KOPT-K1 (cell line): ENCODE data around the gene VPS41.

Source experiments
- H3K27ac ChIP-seq: fragments of 200-600 bp; sonication (generic); 2 replicates; pipeline ENCODE4 v1.5.1; 2016; ENCODE audit warnings: antibody characterized with exemption, mild to moderate bottlenecking, low read depth, low read length; ENCODE audit not compliant: poor library complexity, severe bottlenecking
- H3K36me3 ChIP-seq: fragments of 200-600 bp; sonication (generic); 2 replicates; pipeline ENCODE4 v1.5.1; 2017; ENCODE audit warnings: antibody characterized with exemption, mild to moderate bottlenecking, low read length, moderate library complexity; ENCODE audit not compliant: insufficient read depth
- H3K9me3 ChIP-seq: fragments of 200-600 bp; sonication (generic); 2 replicates; pipeline ENCODE4 v1.5.1; 2017; ENCODE audit warnings: antibody characterized with exemption, low read length, mild to moderate bottlenecking; ENCODE audit not compliant: insufficient read depth, poor library complexity, severe bottlenecking

The VPS41 gene

DNA sequence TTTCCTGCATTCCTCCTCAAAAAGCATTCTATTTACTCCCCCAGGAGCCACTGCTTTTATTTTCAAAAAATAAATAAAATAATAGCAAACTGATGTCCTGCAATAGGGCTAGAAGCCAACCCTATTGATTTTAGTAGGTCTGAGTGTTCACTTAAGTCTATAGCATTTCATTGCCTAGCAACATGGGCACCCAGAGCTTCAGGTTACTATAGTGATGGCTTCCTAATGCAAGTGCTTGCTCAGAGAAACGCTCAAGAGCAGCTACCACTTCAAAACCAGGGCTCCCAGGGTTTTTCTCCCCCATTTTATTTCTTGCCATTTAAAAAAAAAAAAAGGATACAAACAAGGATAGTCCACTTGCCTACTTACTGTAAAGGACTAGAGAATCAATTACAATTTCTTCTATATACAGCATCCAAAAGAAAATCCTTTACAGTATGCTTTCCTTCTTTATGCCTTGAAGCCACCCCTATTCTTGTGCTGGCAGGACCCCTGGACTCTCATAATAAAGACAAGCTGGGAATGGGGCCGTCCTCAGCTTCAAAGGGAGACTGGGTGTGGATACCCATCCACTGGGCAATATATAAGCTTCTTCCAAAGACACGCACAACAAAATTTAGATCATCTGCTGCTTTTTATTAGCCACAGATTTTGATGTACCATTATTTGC, 133.3 kb downstream of the VPS41 start:
- Histone ChIP-seq H3K36me3 (peaks cover 13% of the 10 kb centered on the region), H3K9me3 (no peaks in the 10 kb centered on the region), H3K27ac (no peak overlapping the region)

DNA sequence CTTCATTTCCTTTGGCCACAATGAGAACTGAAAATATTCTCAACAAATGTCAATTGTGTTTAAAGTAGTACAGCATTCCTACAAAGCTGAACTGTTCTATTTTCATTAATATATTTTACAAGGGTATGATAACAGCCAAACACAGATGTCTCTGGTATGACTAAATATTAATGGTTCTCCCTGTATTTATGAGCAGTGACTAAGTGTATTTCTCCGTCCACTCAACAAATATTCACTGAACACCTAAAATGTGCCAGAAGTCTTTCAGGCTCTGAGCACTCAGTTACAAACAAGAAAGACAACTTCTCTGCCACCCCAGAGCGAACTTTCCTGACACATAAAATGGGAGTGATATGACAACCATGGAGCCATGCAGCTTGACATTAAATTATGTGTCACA, 135.6 kb downstream of the VPS41 start:
- H3K36me3 ChIP-seq = peaks cover 17% of the 10 kb centered on the region
- no peaks in the 10 kb centered on the region for H3K9me3 ChIP-seq
- H3K27ac ChIP-seq = no peak overlapping the region

DNA sequence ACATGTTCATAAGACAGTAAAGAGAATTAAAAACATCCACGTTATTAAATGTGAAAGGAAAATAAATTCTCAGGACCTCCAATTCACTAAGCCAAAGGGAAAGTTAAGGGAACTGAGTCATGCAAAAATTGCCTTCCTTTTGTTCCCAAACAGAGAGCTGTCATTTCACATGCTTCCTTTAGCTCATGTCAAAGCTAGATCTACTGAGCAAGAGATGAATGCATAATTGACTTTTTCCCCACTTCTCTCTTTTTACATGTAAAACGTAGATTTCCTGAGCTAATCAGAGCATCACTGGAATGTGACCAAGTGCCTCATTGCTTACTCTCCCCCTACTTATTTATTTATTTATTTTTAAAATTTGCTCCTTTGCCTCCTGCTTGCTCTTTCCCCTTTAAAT, 148.8 kb downstream of the VPS41 start:
- Histone ChIP-seq H3K27ac (no peak overlapping the region), H3K9me3 (no peaks in the 10 kb centered on the region), H3K36me3 (peaks cover 14% of the 10 kb centered on the region)

DNA sequence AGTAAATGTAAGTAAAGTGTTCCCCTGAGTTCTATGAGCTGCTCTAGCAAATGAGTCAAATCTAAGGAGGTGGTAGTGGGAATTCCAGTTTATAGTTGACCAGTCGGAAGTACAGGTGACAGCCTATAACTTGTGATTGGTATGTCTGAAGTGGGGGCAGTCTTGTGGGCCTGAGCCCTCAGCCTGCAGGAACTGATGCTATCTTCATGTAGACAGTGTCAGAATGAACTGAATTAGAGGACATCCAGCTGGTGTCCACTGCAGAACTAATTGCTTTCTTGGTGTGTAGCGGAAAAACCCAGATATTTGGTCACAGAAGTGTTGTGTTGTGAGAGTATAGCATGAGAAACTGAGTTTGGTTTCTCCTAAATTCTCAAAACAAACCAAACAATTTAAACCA, 150.0 kb downstream of the VPS41 start:
- Histone ChIP-seq H3K9me3 (no peaks in the 10 kb centered on the region), H3K36me3 (peaks cover 21% of the 10 kb centered on the region), H3K27ac (no peak overlapping the region)

DNA sequence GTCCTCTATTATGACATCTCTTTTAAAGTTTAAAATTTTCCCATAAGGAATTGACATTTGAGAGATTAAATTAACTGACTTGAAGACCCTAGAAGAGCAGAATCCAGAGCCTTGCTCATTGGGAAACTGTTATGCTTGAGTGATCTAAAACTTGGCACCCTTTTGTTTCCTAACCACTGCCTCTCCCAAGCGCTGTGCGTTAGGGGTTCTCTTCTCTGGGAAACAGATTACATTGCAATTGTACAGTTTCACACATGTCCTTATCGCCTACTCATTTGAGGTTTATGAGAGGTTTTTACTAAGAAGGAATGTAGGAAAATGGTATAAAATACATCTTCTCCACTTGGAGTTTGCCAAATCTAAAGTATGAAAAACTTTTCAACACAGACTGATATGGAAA, 151.1 kb downstream of the VPS41 start:
- H3K36me3 ChIP-seq = peaks cover 32% of the 10 kb centered on the region
- H3K27ac ChIP-seq = no peak overlapping the region
- no peaks in the 10 kb centered on the region for H3K9me3 ChIP-seq

DNA sequence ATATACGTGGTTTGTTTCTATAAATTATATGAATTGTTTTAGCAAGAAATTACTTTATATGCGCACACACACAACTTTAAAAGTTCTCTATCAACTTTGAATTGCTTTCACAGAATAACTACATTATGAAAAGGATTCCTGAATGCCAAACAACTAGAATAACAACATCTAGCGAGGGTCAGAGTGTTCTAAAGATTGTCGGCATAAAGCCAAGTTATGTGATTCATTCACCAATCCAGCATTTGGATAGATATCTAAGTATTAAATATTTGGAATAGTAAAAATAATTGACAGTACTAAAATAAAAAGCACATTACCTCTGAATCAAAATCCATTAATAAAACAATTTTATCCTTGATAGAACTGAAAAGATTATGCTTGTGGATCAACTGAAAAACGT, 152.5 kb downstream of the VPS41 start:
- H3K27ac ChIP-seq = no peak overlapping the region
- H3K36me3 ChIP-seq = peaks cover 41% of the 10 kb centered on the region
- no peaks in the 10 kb centered on the region for H3K9me3 ChIP-seq

DNA sequence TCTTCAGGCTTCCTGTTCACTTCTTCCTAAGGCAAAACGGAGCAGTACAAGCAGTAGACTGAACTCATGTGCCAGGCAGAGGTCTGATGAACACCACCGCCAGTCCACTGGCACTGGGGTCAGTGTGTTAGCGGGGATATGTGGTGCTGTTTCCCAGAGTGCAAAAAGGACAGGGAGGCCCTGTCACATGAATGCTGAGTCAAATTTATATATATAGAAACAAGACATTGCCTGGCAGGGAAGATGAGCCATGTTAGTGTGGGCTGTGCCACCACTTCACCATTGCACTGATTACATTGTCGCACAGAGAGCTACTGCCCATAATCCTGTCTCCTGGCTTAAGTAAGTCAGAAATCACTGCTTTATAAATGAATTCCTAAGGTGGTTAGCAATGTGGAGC, 155.6 kb downstream of the VPS41 start:
- Histone ChIP-seq H3K9me3 (no peaks in the 10 kb centered on the region), H3K27ac (no peak overlapping the region), H3K36me3 (peaks cover 49% of the 10 kb centered on the region)

DNA sequence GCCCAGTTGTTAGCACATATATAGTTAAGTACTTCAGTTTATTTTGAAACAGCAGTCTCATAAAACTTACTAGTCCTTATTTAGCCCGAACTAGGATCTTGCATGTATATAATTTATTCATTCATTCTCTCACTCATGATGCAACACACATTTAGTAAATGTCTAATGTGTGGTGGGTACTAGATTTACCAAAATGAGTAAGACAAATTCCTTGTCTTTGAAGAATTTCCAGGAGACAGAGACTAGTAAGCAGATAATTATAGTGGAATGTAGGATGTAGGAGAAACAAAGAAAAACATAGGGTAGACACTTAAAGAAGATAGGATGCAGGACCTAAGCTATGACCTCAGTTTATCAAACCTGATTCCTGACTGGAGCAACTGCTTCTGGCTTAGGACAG, 157.6 kb downstream of the VPS41 start:
- no peaks in the 10 kb centered on the region for H3K9me3 ChIP-seq
- H3K36me3 ChIP-seq = peaks cover 44% of the 10 kb centered on the region
- no peak overlapping the region for H3K27ac ChIP-seq

DNA sequence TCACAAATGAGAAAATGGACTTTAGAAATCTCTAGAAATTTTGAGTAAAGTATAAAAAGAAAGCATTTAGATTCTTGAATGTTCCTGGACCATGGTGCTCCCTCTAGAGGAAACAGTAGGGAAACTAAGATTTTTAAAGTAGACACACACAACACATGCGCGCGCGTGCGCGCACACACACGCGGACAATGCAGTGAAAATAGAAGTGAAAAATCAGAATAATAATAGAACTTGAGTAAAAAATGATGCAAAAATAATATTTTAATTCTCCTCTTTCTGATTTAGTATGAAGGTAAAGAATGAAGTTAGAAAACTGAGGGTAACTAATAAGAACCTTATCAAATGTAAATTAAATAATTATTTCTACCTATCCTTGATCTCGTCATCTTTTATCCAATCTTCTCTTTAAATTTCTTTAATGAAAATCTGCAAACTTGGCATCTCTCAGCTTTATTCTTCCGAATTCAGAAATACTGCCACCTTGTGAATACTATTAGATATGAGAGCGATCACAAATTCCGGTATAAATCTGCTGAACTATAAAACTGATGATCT, 160.9 kb downstream of the VPS41 start:
- Histone ChIP-seq H3K9me3 (no peaks in the 10 kb centered on the region), H3K36me3 (peaks cover 39% of the 10 kb centered on the region; the same call in 1 of the 2 replicates), H3K27ac (no peak overlapping the region)

DNA sequence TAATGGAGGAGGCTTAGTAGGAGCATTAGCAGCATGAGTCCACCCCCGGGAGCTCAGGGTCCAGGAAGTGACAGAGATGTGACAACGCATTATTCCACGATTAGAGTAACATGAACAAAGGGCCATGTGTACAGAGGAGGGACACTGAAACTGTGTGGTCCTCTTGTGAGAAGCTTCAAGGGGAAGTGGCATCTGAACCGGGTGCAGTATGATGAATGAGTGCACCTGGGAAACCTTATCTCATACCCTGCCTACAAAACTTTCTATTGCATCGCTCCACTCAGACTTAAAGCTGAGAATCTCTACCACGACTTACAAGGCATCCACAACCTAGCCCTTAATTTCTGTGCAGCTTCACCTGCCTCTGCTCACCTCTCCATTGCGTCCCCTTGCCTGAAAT, 162.6 kb downstream of the VPS41 start:
- Histone ChIP-seq H3K36me3 (peaks cover 42% of the 10 kb centered on the region; the same call in 1 of the 2 replicates), H3K9me3 (no peaks in the 10 kb centered on the region), H3K27ac (no peak overlapping the region)

DNA sequence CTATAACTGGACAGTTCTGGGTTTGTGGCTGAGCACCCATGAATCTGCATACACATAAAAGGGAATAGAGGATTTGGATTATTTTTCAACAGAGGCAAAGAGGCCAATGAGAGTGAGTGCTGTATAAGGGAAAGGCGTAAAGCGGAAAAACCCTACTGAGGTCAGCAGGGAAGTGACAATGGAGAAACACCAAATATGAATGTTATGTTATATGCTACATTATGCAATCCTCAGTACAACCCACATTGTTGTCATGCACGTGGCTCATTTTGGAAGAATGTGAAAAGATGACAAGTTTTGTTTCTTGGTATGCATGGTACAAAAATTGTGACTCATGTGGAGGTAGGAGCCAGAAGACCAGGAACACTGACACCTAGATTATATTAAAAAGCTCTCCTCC, 164.2 kb downstream of the VPS41 start:
- no peak overlapping the region for H3K27ac ChIP-seq
- peaks cover 40% of the 10 kb centered on the region; the same call in 1 of the 2 replicates for H3K36me3 ChIP-seq
- no peaks in the 10 kb centered on the region for H3K9me3 ChIP-seq

DNA sequence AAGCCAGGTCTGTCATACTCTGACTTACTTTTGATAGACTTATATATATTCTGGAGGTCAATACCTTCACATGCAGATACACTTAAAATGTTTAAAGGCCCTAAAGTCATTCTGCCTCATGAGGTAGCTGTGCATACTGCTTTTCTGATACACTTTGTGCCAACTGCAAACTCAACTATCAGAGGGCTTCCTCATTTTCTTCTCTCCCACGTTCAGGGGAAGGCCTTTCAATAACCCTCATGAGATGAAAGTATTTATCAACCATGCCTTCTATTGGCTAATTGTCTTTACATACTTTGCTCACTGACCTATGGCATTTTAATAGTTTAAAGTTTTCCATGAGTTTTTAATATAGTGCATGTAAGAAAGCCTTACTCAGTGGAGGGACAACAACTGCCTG, 165.1 kb downstream of the VPS41 start:
- Histone ChIP-seq H3K27ac (no peak overlapping the region), H3K36me3 (peaks cover 40% of the 10 kb centered on the region; the same call in 1 of the 2 replicates), H3K9me3 (no peaks in the 10 kb centered on the region)

DNA sequence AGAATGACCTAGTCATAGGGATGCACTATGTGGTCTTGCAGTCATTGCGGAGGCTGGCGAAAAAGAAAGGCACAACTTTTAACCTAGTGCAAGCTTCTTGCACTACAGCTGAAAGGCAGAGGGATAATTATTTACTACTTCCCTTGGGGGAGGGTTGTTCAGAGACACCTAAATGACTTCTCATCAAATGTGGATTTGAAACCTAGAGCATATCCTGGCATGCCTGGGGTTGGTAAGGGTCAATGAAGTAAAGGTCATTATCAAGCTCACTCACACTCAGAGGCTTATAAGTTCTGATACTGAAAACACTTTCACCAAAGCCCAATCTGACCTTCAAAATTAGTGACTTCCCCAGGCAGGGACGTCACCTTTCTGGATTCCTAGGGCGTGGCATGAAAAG, 168.9 kb downstream of the VPS41 start:
- Histone ChIP-seq H3K9me3 (no peaks in the 10 kb centered on the region), H3K27ac (no peak overlapping the region), H3K36me3 (peaks cover 46% of the 10 kb centered on the region; the same call in 1 of the 2 replicates)

DNA sequence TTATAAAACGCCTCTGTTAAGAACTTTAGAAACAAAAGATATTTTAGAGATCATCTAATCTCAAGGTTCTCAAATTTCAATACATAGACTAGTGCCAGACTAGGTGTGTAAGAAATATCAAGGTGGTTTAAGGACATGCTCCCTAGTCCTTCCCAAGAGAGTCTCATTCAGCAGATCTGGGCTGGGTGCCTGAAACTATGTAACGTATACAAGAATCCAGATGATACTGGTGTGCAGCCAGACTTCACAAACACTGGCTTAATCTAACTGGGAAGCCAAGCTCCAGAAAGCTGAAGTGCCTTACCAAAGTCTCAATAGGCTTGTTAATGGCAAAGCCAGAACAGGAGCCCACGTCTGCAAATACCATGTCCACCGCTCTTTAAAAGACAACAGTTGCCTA, 172.9 kb downstream of the VPS41 start:
- no peaks in the 10 kb centered on the region for H3K9me3 ChIP-seq
- H3K27ac ChIP-seq = no peak overlapping the region
- H3K36me3 ChIP-seq = peaks cover 19% of the 10 kb centered on the region; the same call in 1 of the 2 replicates

DNA sequence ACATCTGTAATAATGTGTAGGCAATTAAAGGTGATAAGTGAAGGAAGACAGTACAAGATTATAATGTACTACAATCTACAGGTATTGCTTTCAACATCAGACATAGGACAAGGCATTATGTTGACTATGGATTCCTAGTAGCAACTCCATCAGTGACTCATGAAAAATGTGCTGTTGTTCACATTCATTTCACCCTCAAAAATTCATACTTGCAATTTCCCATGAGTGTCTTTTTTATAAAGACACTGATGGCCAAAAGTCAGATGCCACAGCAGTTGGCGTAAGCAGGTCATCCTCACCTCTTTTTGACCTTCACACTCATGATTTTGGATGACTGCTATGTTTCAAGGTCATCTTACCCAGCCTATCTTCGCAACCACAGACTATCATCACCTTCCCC, 177.8 kb downstream of the VPS41 start:
- Histone ChIP-seq H3K9me3 (no peaks in the 10 kb centered on the region), H3K36me3 (peaks cover 4% of the 10 kb centered on the region; the same call in 1 of the 2 replicates), H3K27ac (no peak overlapping the region)

DNA sequence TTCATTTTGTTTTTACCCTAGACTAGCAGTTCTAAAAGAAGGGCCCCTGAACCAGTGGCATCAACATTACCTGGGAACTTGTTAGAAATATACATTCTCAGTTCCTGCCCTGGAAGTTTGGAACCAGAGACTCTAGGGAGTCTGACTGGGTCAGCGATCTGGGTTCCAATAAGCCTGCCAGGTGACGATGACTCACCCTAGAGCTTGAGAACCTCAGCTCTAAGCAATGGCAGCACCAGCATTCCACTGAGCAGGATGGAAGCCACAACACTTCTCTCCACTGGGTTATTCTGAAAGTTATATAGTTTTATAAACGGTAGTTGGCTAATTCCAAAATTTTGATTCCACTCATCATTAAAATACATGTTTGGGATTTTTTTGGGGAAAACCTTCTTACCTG, 180.8 kb downstream of the VPS41 start:
- Histone ChIP-seq H3K36me3 (peaks cover 9% of the 10 kb centered on the region; the same call in 1 of the 2 replicates), H3K27ac (no peak overlapping the region), H3K9me3 (no peaks in the 10 kb centered on the region)
